Pancreas (tissue), 10 donors: ENCODE data around the gene GGTLC1. TPM values are rescaled to one million over a fixed set of nuclear protein-coding genes. Genes with fewer than 3 reads are reported as not detected.

Source experiments
- ATAC-seq, 4 donors: fragments of 200-7000 bp; cut with Tn5 transposase; one replicate each; pipeline versions ENCODE4 v1.8.0 to v1.9.1; 2020; ENCODE audit warnings: mild to moderate bottlenecking in 4 of 4, moderate library complexity in 4 of 4
- DNase-seq, 6 donors: peaks; one replicate each; pipeline ENCODE4 v3.0.0-alpha.2; 2020
- FAIRE-seq: peaks from 2 replicates; lab custom pipeline; 2012; peaks lifted over from hg19 to GRCh38; lab: Jason Lieb, UNC
- H3K27ac ChIP-seq, 4 donors: fragments of 200-600 bp; sonication (generic); 1 replicate in 3 of 4; 2 replicates in 1 of 4; pipeline versions ENCODE4 v1.5.0 to v1.8.0; 2020
- H3K27me3 ChIP-seq, 4 donors: fragments of 200-600 bp; one replicate each; pipeline ENCODE4 v1.8.0; 2021
- H3K36me3 ChIP-seq, 3 donors: fragments of 200-600 bp; sonication (generic) in 1 of 3; one replicate each; pipeline versions ENCODE4 v1.5.0 to v1.8.0; 2020 to 2021
- H3K4me1 ChIP-seq, 3 donors: fragments of 200-600 bp; one replicate each; pipeline ENCODE4 v1.8.0; 2021
- H3K4me3 ChIP-seq, 4 donors: fragments of 200-600 bp; sonication (generic) in 2 of 4; one replicate each; pipeline versions ENCODE4 v1.5.0 to v1.8.0; 2020 to 2021
- H3K9me3 ChIP-seq, 4 donors: fragments of 200-600 bp; one replicate each; pipeline ENCODE4 v1.8.0; 2021
- CTCF ChIP-seq, 4 donors: fragments of 200-600 bp; sonication (generic) in 3 of 4; IDR thresholded peaks; one replicate each; pipeline versions ENCODE4 v1.5.0 to v1.8.0; 2021; ENCODE audit warnings: antibody characterized with exemption in 4 of 4
- WGBS, 2 donors: extraction: QIAGEN DNeasy Blood & Tissue Kit; methylation state at CpG; one replicate each; pipeline ENCODE4 v1.1.7; 2013; 5-methylcytosine and 5-hydroxymethylcytosine counted together
- intact Hi-C, 3 donors: fragments of 100-400 bp; cut with DNase I; formaldehyde crosslinking; loops; one replicate each; pipeline versions ENCODE4 v1.11.1 to v1.14.2; 2022
- polyA plus RNA-seq, 2 donors: library from polyadenylated mRNA; stranded (reverse); fragments of 200-250 nt; gene quantifications; one replicate each; pipeline ENCODE4 v1.2.3, GENCODE V29; 2013
- total RNA-seq, 6 donors: library from RNA; stranded (reverse); fragmentation: NEBNext Ultra II Directional in 4 of 6; extraction: Animal tissue kit (Norgen Biotek cat#: 25700) in 4 of 6; gene quantifications; one replicate each; pipeline versions ENCODE4 v1.2.1 to v1.2.4, GENCODE V29; 2021 to 2023
- donor health status: healthy with polysubstance abuse.
- donor health status: DM: no; HTN: no; CAD: no; lungs with moderate emphysema.
- donor health status: DM: no; HTN: no; CAD: no.
- donor health status: control.
- donor health status: control.
- donor health status: Bipolar disorder and iron deficiency.
- donor health status: DM: yes; HTN: yes; CAD: no.
- donor health status: DM: no; HTN: no; CAD: no.
- donor health status: DM: no; HTN: no; CAD: no.
- donor health status: DM: yes; HTN: yes; CAD: no.

GGTLC1 gene
- total and polyA plus RNA-seq, 8 donors: 0.19 to 1.0 (median 0.33) TPM; not detected in 3

- no peak for TF ChIP-seq CTCF (IDR thresholded peaks at IDR 0.05)
- 48 to 80% methylated on average over 3 of the region's 3 CpGs for WGBS, 2 donors
- no peak for FAIRE-seq
- no peak for ATAC-seq
- Histone ChIP-seq H3K4me3 (no peak overlapping the region), H3K9me3 (no peaks in the 10 kb centered on the region), H3K27me3 (no peaks in the 10 kb centered on the region), H3K36me3 (no peaks in the 10 kb centered on the region), H3K4me1 (no peaks in the 10 kb centered on the region), H3K27ac (no peak overlapping the region)
- intact Hi-C loops: no loop called here
- no peak for DNase-seq
These were observed 25.4 kb upstream of the GGTLC1 start for GRCh38 chr20:24013953-24014352.

- no peak overlapping the region for H3K4me3 ChIP-seq
- TF ChIP-seq CTCF (IDR thresholded peaks at IDR 0.05): no peak
- no peak overlapping the region for H3K27ac ChIP-seq
- no peaks in the 10 kb centered on the region for H3K36me3 ChIP-seq
- intact Hi-C loops: no loop called here
- 65 to 68% methylated on average over 6 of the region's 6 CpGs for WGBS, 2 donors
- H3K9me3 ChIP-seq: no peaks in the 10 kb centered on the region
- DNase-seq: no peak
- H3K4me1 ChIP-seq: no peaks in the 10 kb centered on the region
- no peak for ATAC-seq
- H3K27me3 ChIP-seq: no peaks in the 10 kb centered on the region
- no peak for FAIRE-seq
These were observed 22.7 kb upstream of the GGTLC1 start for GRCh38 chr20:24011282-24011681.

- ATAC-seq (no peak), FAIRE-seq (no peak), DNase-seq (no peak)
- TF ChIP-seq CTCF (IDR thresholded peaks at IDR 0.05): no peak
- WGBS, 2 donors: 54 to 60% methylated on average over 3 of the region's 3 CpGs
- Histone ChIP-seq H3K9me3 (no peaks in the 10 kb centered on the region), H3K36me3 (no peaks in the 10 kb centered on the region), H3K27ac (no peak overlapping the region), H3K4me3 (no peak overlapping the region), H3K4me1 (no peaks in the 10 kb centered on the region), H3K27me3 (no peaks in the 10 kb centered on the region)
- intact Hi-C loops: no loop called here
These were observed 19.2 kb upstream of the GGTLC1 start for GRCh38 chr20:24007758-24008157.

- Histone ChIP-seq H3K27ac (no peak overlapping the region), H3K9me3 (no peaks in the 10 kb centered on the region), H3K36me3 (no peaks in the 10 kb centered on the region), H3K4me1 (no peaks in the 10 kb centered on the region), H3K4me3 (no peak overlapping the region), H3K27me3 (no peaks in the 10 kb centered on the region)
- WGBS, 2 donors: 46 to 66% methylated on average over 8 of the region's 8 CpGs
- FAIRE-seq: no peak
- no peak for ATAC-seq
- intact Hi-C loops: no loop called here
- no peak for DNase-seq
- TF ChIP-seq CTCF (IDR thresholded peaks at IDR 0.05): no peak
These were observed 18.6 kb upstream of the GGTLC1 start for GRCh38 chr20:24007073-24007595.

GRCh38 chr20:24006626-24007025 is 18.0 kb upstream of the GGTLC1 start:
- no peaks in the 10 kb centered on the region for H3K27me3 ChIP-seq
- FAIRE-seq (no peak), ATAC-seq (no peak), DNase-seq (no peak)
- no peaks in the 10 kb centered on the region for H3K4me1 ChIP-seq
- intact Hi-C loops: no loop called here
- H3K9me3 ChIP-seq: no peaks in the 10 kb centered on the region
- no peak overlapping the region for H3K4me3 ChIP-seq
- H3K36me3 ChIP-seq: no peaks in the 10 kb centered on the region
- 60 to 72% methylated on average over 7 of the region's 7 CpGs for WGBS, 2 donors
- no peak overlapping the region for H3K27ac ChIP-seq
- no peak for TF ChIP-seq CTCF (IDR thresholded peaks at IDR 0.05)
